HepG2 (cell line): Measurements from ENCODE around the gene FGF21. TPM values are rescaled to one million over a fixed set of nuclear protein-coding genes. Genes with fewer than 3 reads are reported as not detected.

Experiments
- ATAC-seq: fragments of 200-7000 bp; cut with Tn5 transposase; 3 replicates; pipeline ENCODE4 v1.9.1; 2020; ENCODE audit warnings: mild to moderate bottlenecking, moderate library complexity
- BruUV-seq: library from RNA; stranded (reverse); fragments of 400-500 nt; replicated peaks from 2 replicates; lab custom pipeline; 2021; lab: Mats Ljungman, UMichigan
- CTCF ChIA-PET: fragments of 300-600 bp; formaldehyde crosslinking; extraction: SDS; loops from one replicate; lab custom pipeline; 2021; ENCODE audit warnings: low total read pairs, inconsistent platforms, low intra/inter-chr PET ratio; lab: Yijun Ruan, JAX
- POLR2A ChIA-PET: fragments of 350-600 bp; sonication (Branson Sonifier 250); formaldehyde crosslinking; loops from one replicate; lab custom pipeline; 2020; ENCODE audit warnings: antibody characterized with exemption, inconsistent platforms; lab: Yijun Ruan, JAX
- DNase-seq: peaks from one replicate; pipeline ENCODE4 v3.0.0-alpha.2; 2015; ENCODE audit warnings: low spot score
- FAIRE-seq: peaks from 3 replicates; lab custom pipeline; 2011; peaks lifted over from hg19 to GRCh38; lab: Jason Lieb, UNC
- H2AFZ ChIP-seq: one replicate; pipeline ENCODE4 v1.6.1; 2011; ENCODE audit warnings: low read length, inconsistent platforms
- H3K27ac ChIP-seq: fragments of 300-600 bp; 3 replicates; pipeline ENCODE4 v1.8.0; 2011; ENCODE audit warnings: mixed run types, mild to moderate bottlenecking, mixed read lengths, low read length, inconsistent platforms; ENCODE audit not compliant: insufficient read depth; ENCODE audit errors: extremely low read length
- H3K27me3 ChIP-seq, 2 experiments: fragments of 200-600 bp in 1 of 2; 2 replicates in 1 of 2; 3 replicates in 1 of 2; pipeline versions ENCODE4 v1.6.0 to v1.8.0; 2011; ENCODE audit warnings: low read length in 2 of 2, mild to moderate bottlenecking in 2 of 2, moderate library complexity in 2 of 2, inconsistent platforms in 1 of 2; ENCODE audit not compliant: insufficient read depth in 2 of 2, control insufficient read depth in 1 of 2
- H3K36me3 ChIP-seq, 2 experiments: fragments of 200-600 bp in 1 of 2; replicated peaks in 1 of 2; 2 replicates in 1 of 2; 3 replicates in 1 of 2; pipeline versions ENCODE4 v1.5.1 to v1.8.0; 2011; ENCODE audit warnings: low read length in 2 of 2, inconsistent platforms in 1 of 2; ENCODE audit not compliant: insufficient read depth in 2 of 2, control insufficient read depth in 1 of 2
- H3K4me1 ChIP-seq: 2 replicates; pipeline ENCODE4 v1.5.1; 2012; ENCODE audit warnings: low read length, inconsistent platforms; ENCODE audit not compliant: insufficient read depth
- H3K4me2 ChIP-seq: 2 replicates; pipeline ENCODE4 v1.6.0; 2011; ENCODE audit warnings: low read depth, low read length, inconsistent platforms
- H3K4me3 ChIP-seq, 3 experiments: fragments of 200-600 bp in 1 of 3; sonication (generic), shearing (Covaris generic) in 1 of 3; replicated peaks in 1 of 3; 2 replicates each; pipeline ENCODE4 v1.5.1; 2011 to 2016; ENCODE audit warnings: low read length in 3 of 3, inconsistent platforms in 2 of 3, low read depth in 2 of 3, mild to moderate bottlenecking in 2 of 3, control low read depth in 1 of 3, mixed read lengths in 1 of 3; ENCODE audit not compliant: insufficient read depth in 1 of 3
- H3K79me2 ChIP-seq: one replicate; pipeline ENCODE4 v1.6.1; 2011; ENCODE audit warnings: low read length, inconsistent platforms; ENCODE audit not compliant: insufficient read depth
- H3K9ac ChIP-seq: 2 replicates; pipeline ENCODE4 v1.6.0; 2011; ENCODE audit warnings: mild to moderate bottlenecking, low read depth, low read length, inconsistent platforms; ENCODE audit not compliant: insufficient read depth
- H3K9me3 ChIP-seq: 2 replicates; pipeline ENCODE4 v1.5.1; 2012; ENCODE audit warnings: mild to moderate bottlenecking, low read length
- H4K20me1 ChIP-seq: 2 replicates; pipeline ENCODE4 v1.6.0; 2011; ENCODE audit warnings: inconsistent platforms, mild to moderate bottlenecking, low read length, moderate library complexity; ENCODE audit not compliant: insufficient read depth
- AGO2 ChIP-seq: fragments of 200-400 bp; formaldehyde crosslinking; optimal IDR thresholded peaks from 2 replicates; pipeline ENCODE3; 2017; ENCODE audit warnings: mild to moderate bottlenecking, low read depth, low read length, moderate library complexity
- ESRRA ChIP-seq: sonication (generic); formaldehyde crosslinking; IDR thresholded peaks from 2 replicates; pipeline ENCODE4 v1.5.1; 2020; ENCODE audit warnings: mild to moderate bottlenecking, low read depth, missing genetic modification reagents
- FOXJ3 ChIP-seq: sonication (generic); formaldehyde crosslinking; IDR thresholded peaks from 2 replicates; pipeline ENCODE4 v1.4.0; 2020; ENCODE audit warnings: missing genetic modification reagents, mild to moderate bottlenecking, borderline replicate concordance
- HDAC2 ChIP-seq: sonication (generic); formaldehyde crosslinking; IDR thresholded peaks from 2 replicates; pipeline ENCODE4 v1.4.0; 2020; ENCODE audit warnings: missing genetic modification reagents
- REXO4 ChIP-seq: sonication (generic); formaldehyde crosslinking; IDR thresholded peaks from 2 replicates; pipeline ENCODE4 v1.8.0; 2022; ENCODE audit warnings: missing genetic modification reagents, mild to moderate bottlenecking, borderline replicate concordance
- RFX1 ChIP-seq: fragments of 450-650 bp; IDR thresholded peaks from 2 replicates; pipeline ENCODE4 v1.6.1; 2017
- RXRA ChIP-seq: sonication (generic); formaldehyde crosslinking; IDR thresholded peaks from 2 replicates; pipeline ENCODE4 v1.5.1; 2020; ENCODE audit warnings: missing genetic modification reagents
- SSRP1 ChIP-seq: IDR thresholded peaks from 2 replicates; pipeline ENCODE4 v1.6.1; 2016; ENCODE audit warnings: control low read depth
- ZFP36L1 ChIP-seq: sonication (generic); formaldehyde crosslinking; IDR thresholded peaks from 2 replicates; pipeline ENCODE4 v1.8.0; 2022; ENCODE audit warnings: mild to moderate bottlenecking, missing genetic modification reagents, moderate library complexity
- ZNF629 ChIP-seq: sonication (generic); formaldehyde crosslinking; conservative IDR thresholded peaks from 2 replicates; pipeline ENCODE4 v1.5.0; 2020; ENCODE audit warnings: missing genetic modification reagents
- ZNF768 ChIP-seq: sonication (generic); formaldehyde crosslinking; IDR thresholded peaks from 2 replicates; pipeline ENCODE4 v1.4.0; 2020; ENCODE audit warnings: missing genetic modification reagents
- ZNF788 ChIP-seq: sonication (generic); formaldehyde crosslinking; IDR thresholded peaks from 2 replicates; pipeline ENCODE4 v1.5.0; 2020; ENCODE audit warnings: mild to moderate bottlenecking, missing genetic modification reagents, borderline replicate concordance
- WGBS: methylation state at CpG from one replicate; pipeline ENCODE4 v1.1.6; 2017; ENCODE audit warnings: low lambda C conversion rate; 5-methylcytosine and 5-hydroxymethylcytosine counted together
- in situ Hi-C: cut with HindIII; loops from 2 replicates; pipeline ENCODE4 v1.10.0; 2017; ENCODE audit warnings: low pct_unique_long_range_greater_than_20kb; ENCODE audit not compliant: extremely low pct_ligation_motif_present
- intact Hi-C: fragments of 100-400 bp; cut with micrococcal nuclease; formaldehyde crosslinking; loops from one replicate; pipeline ENCODE4 v1.10.0; 2022; ENCODE audit not compliant: unreplicated experiment
- polyA plus RNA-seq, 8 experiments: library from polyadenylated mRNA; depleted of rRNA in 3 of 8; stranded (reverse) in 7 of 8; unstranded in 1 of 8; fragments of >200 nt; fragmentation: Illumina TruSeq in 4 of 8; extraction: Trizol in 4 of 8; gene quantifications; 2 replicates each; pipeline versions ENCODE4 v1.2.1 to v1.2.3, GENCODE V29; 2011 to 2016; ENCODE audit warnings: low read depth in 4 of 8, missing spikeins in 1 of 8, mixed read lengths in 1 of 8; ENCODE audit not compliant: insufficient read depth in 1 of 8
- total RNA-seq, 5 experiments: library from RNA; depleted of rRNA; stranded (reverse); fragments of >200 nt; fragmentation: Illumina TruSeq; extraction: Trizol; gene quantifications; 2 replicates each; pipeline ENCODE4 v1.2.3, GENCODE V29; 2016; ENCODE audit warnings: low read depth in 1 of 5
- TF ChIP-seq, protein P1 (sequence below): sonication (generic); formaldehyde crosslinking; IDR thresholded peaks from 2 replicates; pipeline ENCODE4 v1.5.1; 2020; ENCODE audit warnings: mild to moderate bottlenecking, missing genetic modification reagents, borderline replicate concordance
- TF ChIP-seq, protein P2 (sequence below): sonication (generic); formaldehyde crosslinking; IDR thresholded peaks from 2 replicates; pipeline ENCODE4 v1.5.1; 2020; ENCODE audit warnings: mild to moderate bottlenecking, missing genetic modification reagents, moderate library complexity
- TF ChIP-seq, protein P3 (sequence below): sonication (generic); formaldehyde crosslinking; IDR thresholded peaks from 2 replicates; pipeline ENCODE4 v1.5.0; 2020; ENCODE audit warnings: mild to moderate bottlenecking, missing genetic modification reagents, borderline replicate concordance

Gene FGF21
- total and polyA plus RNA-seq, 2 of the 13 experiments (the other 11 are each of a cell fraction or from before 2014, with no cell fraction given): 0.17 TPM; not detected in 1

- Histone ChIP-seq H4K20me1 (peaks cover 3% of the 10 kb centered on the region; the same call in 1 of the 2 replicates), H3K4me1 (peaks cover 50% of the 10 kb centered on the region), H3K9me3 (no peaks in the 10 kb centered on the region), H3K27ac (peak overlapping the region; percentile 82), H2AFZ (no peak overlapping the region), H3K79me2 (peaks cover 12% of the 10 kb centered on the region), H3K27me3 (no peaks in the 10 kb centered on the region), H3K9ac (peak overlapping the region; percentile 85), H3K4me2 (peak overlapping the region; percentile 87), H3K4me3 (peak overlapping the region; percentile 67 to 78 (median 73)), H3K36me3 (no peaks in the 10 kb centered on the region)
- ATAC-seq (peak; percentile 29), FAIRE-seq (no peak), DNase-seq (peak; percentile 50)
- POLR2A ChIA-PET: interaction anchor here (0.8 to 3.6 kb wide), 29 partner anchors 8 to 341 kb away, joined by 3 to 53 read pairs (median 6); partner anchors contain the start of genes CA11, DHDH, GYS1 and HSD17B14
- CTCF ChIA-PET: no interaction called here
- BruUV-seq: TSS peak; percentile 63
- in situ Hi-C loops (no loop called here), intact Hi-C loops (no loop called here)
- 27% methylated on average over 13 of the region's 13 CpGs for WGBS
- TF ChIP-seq ZNF788 (peak; percentile 24; the same call in 1 of the 2 replicates), FOXJ3 (CRISPR knock-in tag) (0 out of 2 replicates have a peak, but pooled peaks have one; percentile 1), RXRA (CRISPR knock-in tag) (peak; percentile 57), ZNF629 (CRISPR knock-in tag) (0 out of 2 replicates have a peak, but pooled peaks have one; percentile 6), ZNF768 (peak; percentile 38; the same call in 1 of the 2 replicates), AGO2 (peak; percentile 79), ESRRA (0 out of 2 replicates have a peak, but pooled peaks have one; percentile 4), HDAC2 (CRISPR knock-in tag) (no peak), SSRP1 (CRISPR knock-in tag) (0 out of 2 replicates have a peak, but pooled peaks have one; percentile 23), REXO4 (CRISPR knock-in tag) (peak; percentile 57; the same call in 1 of the 2 replicates), ZFP36L1 (CRISPR knock-in tag) (0 out of 2 replicates have a peak, but pooled peaks have one; percentile 20), RFX1 (peak; percentile 27; the same call in 1 of the 2 replicates)
- TF ChIP-seq, protein P1, sequence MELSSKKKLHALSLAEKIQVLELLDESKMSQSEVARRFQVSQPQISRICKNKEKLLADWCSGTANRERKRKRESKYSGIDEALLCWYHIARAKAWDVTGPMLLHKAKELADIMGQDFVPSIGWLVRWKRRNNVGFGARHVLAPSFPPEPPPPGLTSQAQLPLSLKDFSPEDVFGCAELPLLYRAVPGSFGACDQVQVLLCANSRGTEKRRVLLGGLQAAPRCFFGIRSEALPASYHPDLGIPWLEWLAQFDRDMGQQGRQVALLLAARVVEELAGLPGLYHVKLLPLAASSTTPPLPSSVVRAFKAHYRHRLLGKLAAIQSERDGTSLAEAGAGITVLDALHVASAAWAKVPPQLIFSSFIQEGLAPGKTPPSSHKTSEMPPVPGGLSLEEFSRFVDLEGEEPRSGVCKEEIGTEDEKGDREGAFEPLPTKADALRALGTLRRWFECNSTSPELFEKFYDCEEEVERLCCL (CRISPR knock-in tag): no peak
- TF ChIP-seq, protein P2, sequence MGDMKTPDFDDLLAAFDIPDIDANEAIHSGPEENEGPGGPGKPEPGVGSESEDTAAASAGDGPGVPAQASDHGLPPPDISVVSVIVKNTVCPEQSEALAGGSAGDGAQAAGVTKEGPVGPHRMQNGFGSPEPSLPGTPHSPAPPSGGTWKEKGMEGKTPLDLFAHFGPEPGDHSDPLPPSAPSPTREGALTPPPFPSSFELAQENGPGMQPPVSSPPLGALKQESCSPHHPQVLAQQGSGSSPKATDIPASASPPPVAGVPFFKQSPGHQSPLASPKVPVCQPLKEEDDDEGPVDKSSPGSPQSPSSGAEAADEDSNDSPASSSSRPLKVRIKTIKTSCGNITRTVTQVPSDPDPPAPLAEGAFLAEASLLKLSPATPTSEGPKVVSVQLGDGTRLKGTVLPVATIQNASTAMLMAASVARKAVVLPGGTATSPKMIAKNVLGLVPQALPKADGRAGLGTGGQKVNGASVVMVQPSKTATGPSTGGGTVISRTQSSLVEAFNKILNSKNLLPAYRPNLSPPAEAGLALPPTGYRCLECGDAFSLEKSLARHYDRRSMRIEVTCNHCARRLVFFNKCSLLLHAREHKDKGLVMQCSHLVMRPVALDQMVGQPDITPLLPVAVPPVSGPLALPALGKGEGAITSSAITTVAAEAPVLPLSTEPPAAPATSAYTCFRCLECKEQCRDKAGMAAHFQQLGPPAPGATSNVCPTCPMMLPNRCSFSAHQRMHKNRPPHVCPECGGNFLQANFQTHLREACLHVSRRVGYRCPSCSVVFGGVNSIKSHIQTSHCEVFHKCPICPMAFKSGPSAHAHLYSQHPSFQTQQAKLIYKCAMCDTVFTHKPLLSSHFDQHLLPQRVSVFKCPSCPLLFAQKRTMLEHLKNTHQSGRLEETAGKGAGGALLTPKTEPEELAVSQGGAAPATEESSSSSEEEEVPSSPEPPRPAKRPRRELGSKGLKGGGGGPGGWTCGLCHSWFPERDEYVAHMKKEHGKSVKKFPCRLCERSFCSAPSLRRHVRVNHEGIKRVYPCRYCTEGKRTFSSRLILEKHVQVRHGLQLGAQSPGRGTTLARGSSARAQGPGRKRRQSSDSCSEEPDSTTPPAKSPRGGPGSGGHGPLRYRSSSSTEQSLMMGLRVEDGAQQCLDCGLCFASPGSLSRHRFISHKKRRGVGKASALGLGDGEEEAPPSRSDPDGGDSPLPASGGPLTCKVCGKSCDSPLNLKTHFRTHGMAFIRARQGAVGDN (CRISPR knock-in tag): peak; percentile 85
- TF ChIP-seq, protein P3, sequence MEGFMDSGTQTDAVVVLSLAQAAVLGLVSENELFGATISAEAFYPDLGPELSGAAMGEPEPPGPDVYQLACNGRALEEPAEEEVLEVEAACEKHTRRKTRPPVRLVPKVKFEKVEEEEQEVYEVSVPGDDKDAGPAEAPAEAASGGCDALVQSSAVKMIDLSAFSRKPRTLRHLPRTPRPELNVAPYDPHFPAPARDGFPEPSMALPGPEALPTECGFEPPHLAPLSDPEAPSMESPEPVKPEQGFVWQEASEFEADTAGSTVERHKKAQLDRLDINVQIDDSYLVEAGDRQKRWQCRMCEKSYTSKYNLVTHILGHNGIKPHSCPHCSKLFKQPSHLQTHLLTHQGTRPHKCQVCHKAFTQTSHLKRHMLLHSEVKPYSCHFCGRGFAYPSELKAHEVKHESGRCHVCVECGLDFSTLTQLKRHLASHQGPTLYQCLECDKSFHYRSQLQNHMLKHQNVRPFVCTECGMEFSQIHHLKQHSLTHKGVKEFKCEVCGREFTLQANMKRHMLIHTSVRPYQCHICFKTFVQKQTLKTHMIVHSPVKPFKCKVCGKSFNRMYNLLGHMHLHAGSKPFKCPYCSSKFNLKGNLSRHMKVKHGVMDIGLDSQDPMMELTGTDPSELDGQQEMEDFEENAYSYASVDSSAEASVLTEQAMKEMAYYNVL (CRISPR knock-in tag): 0 out of 2 replicates have a peak, but pooled peaks have one; percentile 34
These were observed 52.4 kb downstream of the FGF21 start for GRCh38 chr19:48807590-48808308.
